GM18520 (cell line): ENCODE measurements around the gene CHD2.
"Not testable (repeated sequence)": the region's sequence is repeated elsewhere in the genome, so short reads cannot be mapped to it uniquely, and the experiment has no call there.

Experiments
- ATAC-seq: cut with Tn5 transposase; IDR thresholded peaks from one replicate; pipeline ENCODE4 v1.9.1; 2021; ENCODE audit not compliant: unreplicated experiment

The CHD2 gene

DNA sequence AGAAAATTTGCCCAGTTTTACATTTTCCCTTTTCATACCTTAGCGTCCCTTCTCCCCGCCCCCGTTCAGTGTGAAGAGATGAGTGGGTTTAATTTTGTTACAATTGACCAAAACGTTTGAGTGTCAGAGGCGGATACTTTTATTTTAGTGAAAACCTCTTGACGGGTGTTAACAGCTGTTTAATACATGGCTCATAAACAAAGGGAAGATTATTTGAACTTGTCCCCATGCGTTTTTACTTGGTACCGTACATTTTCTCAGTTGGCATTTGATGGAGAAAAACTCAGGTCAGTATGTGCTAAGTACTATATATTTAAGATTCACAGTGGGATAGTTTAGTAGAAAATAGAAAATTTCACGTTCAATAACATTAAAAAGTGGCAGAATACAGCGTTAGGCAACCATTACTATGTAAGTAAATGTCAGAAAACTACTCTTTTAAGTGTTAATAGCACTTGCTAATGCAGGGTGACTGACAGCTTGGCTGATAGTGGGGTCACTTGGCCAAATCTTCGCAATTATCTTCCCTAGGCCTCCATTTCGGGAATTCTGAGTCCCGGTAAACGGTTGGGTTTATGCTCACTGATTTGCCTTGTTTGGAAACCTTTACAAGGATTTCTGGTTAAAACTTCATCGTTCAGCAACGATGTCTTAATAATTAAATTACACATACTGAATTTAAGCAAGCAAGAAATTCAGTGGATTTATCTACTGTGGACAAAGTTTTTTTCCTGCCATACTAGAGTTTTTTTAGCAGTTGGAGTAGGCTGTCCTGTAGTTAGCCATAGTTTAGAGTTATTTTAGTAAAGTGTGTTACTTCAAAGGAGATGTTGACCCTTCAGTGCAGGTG is 4.8 kb downstream of the CHD2 start:
- ATAC-seq: no peak

DNA sequence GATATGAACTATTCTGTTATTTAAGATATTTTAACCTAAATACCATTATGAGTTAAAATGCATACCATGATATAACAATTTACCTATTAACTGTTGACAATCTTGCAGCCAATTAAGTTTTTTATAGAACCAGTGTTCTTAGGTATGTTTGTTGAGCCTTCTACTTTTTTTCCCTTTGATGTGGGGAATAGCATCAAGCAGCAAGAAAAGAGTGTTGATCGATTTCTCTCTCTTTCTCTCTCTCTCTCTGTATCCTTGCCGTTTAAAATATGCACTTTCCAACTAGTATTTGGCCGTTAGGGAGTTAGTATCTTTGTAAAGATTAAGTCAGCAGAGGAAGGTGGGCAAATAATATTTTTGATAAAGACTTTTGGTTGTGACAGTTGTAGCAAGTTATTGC is 5.9 kb downstream of the CHD2 start:
- no peak for ATAC-seq

DNA sequence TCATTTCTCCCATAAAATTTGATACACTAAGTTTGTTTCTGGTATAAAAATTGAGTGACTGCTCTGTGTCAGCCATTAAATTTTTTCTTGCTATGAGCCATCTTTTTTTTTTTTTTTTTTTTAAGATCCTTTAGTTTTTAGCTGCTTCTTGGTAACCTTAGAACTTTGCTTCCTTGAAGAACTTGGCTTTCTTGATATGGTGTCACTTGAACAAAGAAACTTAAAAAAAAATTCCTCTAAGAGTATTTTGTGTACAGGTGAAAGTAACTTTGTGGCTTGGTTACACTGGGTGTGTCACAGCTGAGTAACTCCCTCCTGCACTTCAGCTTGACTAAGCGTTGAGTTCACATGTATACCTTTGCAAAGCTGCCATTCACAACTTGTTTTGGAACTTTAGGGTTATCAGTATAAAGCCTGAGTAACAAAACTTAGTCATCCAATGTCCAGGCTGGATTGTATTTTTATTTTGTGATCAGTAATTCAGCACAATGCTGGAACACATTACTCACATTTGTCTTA is 6.5 kb downstream of the CHD2 start:
- peak; percentile 27 for ATAC-seq

DNA sequence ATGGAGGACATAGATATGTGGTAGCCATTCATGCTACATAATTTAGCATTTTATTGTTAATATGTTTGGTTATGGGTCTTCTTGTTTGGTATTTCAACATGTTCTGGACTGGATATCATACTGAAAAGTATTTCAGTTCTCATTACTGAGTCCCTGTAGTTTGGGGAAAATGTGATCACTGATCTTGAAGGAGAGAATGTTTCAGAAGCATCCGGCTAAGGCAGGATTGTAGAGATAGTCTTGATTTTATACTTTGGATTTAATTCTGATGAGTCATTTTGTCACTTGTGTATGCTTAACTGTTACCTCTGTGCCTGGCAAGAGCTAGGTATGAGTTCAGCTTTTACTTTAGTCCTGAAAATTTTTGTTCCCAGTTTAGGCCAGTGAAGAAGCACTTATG is 7.1 kb downstream of the CHD2 start:
- ATAC-seq: no peak

DNA sequence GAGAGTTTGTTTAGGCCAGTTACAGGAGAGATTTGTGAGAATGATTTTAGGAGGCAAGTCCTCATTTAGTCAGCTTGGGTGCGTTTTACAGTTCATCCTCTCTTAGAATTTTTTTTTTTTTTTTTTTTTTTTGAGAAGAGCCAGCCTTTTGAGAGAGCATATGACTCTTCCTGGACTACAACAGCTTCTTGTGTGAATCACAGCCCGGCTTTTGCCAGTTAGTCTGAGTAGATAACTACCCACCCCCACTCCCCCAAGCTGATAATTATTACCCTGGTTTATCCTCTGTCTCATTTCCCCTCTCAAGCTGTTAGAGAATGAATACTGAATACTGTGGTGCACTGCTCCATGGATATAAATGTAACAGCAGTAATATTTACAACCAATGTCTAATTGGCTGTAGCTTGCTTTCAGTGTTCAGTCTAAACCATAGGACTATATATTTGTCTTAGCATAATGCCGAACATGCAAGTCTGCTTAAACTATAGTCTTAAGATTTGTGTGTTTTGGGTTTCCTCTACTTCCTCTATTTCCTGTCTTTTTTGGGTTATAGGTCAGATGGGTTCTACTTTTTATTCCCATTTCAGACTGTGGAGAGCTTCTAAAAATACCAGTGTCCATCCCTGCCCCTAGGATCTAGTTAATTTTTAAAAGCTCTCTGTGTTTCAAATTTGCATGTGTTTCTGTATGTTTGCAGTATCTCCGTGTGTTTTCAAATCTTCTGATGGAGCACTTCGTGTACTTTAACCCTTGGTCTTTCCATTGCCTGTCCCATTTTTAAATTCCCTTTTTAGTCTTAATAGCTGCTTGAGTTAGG is 8.0 kb downstream of the CHD2 start:
- ATAC-seq: no peak

DNA sequence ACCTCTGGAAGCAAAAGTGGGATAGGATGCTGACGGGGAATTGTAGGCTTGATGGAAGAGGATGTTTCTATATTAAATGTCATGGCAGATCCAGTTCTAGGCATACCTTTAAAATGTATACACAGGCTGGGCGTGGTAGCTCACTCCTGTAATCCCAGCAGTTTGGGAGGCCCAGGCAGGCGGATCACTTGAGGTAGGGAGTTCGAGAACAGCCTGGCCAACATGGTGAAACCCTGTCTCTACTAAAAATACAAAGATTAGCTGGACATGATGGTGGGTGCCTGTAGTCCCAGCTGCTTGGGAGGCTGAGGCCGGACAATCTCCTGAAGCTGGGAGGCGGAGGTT is 8.6 kb downstream of the CHD2 start:
- ATAC-seq: no peak

DNA sequence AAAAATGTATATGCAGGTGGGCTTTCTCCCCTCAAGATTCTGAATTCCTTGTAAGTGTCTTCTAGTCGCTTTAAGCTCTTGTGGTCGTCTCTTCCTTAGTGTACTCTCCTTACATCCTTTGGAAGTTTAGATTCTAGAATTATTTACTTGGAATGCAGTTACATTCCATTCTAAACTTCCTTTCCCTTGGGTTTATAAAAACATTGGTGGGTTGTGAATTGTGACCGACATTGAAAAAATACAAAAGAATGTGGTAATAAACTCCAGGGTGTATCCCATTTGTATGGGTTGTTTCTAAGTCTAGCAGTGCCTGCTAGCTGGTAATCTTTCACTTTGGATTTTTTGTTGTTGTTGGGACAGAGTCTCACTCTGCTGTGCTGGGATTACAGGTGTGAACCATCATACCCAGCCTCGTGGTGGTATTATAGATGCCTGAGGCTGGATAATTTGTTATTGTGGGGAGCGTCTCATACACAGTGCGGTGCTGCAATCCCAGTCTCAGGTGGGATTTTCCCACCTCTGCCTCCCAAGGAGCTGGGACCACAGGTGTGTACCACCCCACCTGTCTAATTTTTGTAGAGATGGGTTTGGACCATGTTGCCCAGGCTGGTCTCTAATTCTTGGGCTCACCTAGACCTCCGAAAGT is 9.1 kb downstream of the CHD2 start:
- no peak for ATAC-seq

DNA sequence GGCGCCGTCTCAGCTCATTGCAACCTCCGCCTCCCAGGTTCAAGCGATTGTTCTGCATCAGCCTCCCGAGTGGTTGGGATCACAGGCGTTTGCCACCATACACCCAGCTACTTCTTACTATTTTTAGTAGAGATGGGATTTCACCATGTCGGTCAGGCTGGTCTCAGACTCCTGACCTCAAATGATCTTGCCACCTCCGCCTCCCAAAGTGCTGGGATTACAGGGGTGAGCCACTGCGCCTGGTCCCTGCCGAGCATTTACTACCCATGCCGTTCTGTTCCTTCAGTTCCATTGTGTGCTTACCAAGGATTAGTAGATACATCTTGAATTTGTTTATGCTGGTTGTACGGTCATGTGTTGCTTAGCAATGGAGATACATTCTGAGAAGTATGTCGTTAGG is 10.3 kb downstream of the CHD2 start:
- no peak for ATAC-seq

DNA sequence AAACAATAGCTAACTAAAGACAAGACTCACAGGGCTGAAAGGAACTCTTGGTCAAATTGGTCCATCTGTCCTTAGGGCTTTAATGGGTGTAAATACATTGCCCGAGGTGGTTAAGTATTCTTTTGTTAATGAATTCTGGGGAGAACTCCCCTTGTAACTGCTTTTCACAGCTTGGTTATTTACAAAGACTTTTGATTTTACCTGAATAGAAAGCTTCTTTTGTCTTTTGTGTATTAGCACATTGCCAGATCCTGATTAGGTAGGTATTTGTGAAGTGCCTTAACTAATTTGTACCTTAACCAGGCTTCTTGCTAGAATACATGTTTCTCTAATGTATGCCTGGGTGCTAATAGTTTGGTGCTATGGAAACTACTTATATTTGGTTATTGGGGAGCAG is 14.0 kb downstream of the CHD2 start:
- no peak for ATAC-seq

DNA sequence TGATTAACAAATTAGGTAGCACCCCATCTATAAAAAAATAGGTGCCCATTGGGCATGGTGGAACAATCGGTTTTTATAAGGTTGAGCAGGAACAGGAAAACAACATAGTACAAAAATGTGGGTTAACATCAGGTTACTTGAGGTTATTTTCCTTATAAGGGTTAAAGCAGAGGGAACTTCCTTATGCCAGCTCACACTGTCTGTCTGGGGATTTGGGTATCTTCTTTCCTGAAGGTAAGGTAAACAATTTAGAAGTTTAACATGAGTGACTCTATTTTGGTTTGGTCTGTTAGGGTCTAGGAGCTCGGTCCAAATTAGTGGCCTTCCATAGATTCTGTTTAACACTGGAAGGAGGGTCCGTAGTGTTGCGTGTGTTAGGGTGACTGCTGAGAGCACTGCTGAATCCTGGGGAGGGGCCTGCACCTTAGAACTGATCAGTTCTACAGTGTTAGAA is 14.7 kb downstream of the CHD2 start:
- ATAC-seq: no peak

DNA sequence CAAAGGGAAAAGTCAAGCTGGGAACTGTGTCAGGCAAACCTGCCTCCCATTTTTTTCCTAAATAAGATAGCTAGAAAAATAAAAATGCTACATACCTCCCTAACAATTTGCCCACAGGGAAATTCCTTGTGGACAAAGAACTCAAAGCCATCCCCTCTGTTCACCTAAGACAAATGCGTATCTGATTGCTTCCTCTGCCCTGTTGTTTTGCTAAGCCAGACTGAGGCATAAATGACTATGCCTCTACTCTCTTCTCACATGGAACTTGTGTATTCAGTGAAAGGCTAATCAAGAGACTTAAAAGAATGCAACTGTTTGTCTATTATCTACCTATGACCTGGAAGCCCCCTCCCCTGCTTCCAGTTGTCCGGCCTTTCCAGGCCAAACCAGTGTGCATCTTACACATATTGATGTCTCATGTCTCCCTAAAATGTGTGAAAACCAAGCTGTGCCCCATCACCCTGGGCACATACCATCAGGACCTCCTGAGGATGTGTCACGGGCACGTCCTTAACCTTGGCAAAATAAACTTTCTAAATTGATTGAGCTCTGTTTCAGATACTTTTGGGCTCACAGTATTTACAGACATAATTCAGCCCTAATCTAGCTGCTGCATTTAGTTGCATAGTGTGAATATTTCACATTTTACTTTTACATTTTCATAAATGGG is 15.8 kb downstream of the CHD2 start:
- ATAC-seq: no peak

DNA sequence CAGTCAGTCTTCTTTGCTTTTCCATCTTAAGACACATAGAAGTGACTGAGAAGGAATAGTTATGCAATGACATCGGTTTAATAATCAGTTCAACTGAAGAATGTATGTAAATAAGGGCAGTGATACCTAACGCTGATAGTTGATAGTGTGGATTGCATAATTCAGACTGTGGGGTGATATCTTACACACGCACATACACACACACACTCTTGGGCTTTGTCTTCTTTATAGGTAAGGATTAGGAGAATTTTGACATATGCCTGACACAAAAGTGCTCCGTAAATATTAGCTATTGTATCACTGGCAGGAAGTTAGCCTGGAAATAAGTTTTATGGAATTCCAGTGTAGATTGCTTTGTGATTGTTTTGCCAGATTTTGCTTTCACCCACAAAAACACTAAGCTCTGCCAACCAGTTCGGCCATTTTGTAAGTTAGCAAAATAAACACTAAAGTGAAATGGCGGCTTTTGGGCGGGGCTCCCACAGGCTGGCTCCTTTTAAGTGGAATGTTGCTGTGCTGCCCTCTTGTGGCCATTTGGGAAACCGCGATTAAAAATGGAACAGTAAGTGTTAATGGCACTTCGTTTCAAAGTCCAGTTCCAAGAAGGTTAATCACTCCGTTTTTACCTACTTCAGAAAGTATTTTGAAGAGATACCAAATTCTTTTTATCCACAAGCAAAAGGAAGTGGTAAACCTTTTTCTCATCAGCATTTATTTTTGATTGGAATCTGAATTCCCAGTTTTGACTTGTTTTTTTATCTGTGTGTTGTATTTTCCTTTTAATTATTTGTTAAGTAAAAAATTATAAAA is 17.7 kb downstream of the CHD2 start:
- peak; percentile 35 for ATAC-seq

DNA sequence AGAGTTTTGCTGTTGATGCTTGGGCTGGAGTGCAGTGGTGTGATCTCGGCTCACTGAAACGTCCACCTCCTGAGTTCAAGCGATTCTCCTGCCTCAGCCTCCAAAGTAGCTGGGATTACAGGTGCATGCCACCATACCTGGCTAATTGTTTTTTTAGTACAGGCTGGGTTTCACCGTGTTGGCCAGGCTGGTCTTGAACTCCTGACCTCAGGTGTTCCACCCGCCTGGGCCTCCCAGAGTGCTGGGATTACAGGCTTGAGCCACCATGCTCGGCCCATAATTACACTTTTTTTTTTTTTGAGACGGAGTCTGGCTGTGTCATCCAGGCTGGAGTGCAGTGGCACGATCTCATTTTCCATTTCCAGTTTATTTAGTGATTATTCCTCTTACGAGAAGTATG is 18.8 kb downstream of the CHD2 start:
- ATAC-seq: not testable (repeated sequence)

DNA sequence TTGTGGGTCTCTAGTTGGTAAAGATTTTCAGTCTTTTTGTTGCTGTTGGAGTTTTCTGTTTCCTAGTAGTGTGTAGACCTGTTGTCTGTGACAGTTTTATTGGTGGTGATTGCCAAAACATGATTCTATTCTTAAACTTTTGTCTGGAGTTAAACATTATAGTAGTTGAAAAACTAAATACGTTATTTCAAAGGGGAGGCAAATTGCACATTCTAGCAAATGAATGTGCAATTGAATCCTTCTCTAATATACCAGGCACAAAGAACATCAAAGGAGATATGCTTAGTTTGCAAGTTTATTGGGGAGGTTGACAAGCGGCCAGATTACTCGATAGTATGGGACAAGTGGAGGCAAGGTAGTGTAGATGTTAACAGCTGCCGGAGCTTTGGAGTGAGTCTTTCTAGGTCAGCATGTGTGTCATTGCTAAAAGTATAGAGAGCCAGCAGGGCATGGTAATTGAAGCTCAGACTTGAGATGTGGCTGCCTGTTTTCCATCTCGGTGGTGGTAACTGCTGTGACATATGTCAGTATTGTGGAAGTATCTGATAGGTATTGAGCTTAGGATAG is 20.6 kb downstream of the CHD2 start:
- ATAC-seq: no peak

DNA sequence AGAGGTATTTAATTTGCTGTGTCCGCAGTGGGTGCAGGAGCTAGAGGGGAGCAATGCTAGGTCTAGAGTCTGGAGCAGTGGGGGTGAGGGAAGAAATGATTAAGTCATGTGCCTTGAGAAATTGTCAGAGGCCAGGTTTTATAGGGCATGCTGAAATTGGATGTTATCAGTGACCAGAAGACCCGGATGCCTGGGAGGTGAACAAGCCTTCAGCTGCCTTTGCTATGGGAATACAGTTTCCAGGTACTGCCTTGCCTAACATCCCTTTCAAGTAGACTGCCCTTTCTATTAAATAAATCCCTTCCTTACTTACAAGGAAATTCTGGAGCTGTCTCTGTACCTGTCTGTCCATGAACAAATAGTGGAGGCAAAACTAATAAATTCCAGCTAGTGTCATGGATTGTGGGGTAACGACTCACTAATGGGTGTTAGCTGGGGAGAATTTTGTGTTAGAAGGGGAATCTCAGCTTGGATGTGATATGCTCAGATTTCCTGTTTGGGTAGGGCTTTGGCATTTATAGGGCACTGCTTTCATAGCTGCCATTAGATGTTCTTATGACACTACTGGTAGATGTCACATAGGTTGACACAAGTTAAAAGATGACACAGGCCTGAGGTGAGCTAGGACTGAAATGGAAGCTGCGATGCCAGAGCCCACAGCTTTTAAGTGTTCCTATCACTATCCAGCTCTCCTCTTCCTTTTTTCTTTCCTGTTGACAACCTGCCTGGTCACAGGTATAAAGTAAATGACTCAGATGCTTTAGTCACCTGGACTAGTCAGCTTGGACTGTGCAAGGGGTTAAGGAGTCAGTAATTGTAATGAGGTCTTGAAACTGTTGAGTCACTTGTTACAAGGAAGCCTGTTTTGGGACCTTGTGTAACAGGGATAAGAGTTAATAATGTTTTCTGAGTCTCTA is 21.3 kb downstream of the CHD2 start:
- ATAC-seq: no peak

DNA sequence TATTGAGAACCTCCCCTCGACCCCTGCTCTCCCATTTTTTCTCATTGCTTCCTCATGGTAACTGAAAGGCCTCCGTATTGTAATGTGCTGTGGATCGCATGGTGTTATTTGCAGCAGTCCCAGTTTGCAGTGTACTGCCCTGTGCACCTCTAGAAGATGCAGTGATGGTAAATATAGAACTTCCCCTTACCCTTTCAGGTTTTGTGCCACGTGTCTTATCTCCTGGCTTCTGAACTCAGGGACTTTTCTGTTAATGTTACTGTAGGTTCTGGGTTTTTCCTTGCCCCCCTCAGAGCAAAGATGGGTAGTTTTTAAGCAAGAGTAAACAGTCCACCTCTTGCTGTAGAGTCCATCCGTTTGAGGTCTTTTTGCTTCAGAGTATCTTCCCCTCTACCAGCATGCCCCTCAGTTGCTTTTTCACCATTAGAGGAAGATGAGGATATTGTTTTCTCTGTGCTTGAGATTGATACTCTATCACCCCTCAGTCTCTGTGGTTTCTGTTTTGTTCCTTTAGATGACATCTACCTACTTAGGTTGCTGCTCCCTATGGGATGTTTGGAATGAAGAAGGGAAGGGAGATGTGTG is 22.4 kb downstream of the CHD2 start:
- ATAC-seq: peak; percentile 39

DNA sequence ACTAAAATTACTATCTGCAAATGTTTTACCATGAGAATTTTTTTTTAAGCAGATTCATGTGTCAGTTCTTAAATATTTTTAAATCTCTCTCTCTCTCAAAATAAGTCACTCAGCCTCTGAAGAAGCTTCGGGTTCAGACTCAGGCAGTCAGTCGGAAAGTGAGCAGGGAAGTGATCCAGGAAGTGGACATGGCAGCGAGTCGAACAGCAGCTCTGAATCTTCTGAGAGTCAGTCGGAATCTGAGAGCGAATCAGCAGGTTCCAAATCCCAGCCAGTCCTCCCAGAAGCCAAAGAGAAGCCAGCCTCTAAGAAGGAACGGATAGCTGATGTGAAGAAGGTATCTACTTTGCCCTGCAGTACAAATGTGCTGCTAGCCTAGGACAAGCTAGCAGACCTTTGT is 24.1 kb downstream of the CHD2 start:
- ATAC-seq: no peak

DNA sequence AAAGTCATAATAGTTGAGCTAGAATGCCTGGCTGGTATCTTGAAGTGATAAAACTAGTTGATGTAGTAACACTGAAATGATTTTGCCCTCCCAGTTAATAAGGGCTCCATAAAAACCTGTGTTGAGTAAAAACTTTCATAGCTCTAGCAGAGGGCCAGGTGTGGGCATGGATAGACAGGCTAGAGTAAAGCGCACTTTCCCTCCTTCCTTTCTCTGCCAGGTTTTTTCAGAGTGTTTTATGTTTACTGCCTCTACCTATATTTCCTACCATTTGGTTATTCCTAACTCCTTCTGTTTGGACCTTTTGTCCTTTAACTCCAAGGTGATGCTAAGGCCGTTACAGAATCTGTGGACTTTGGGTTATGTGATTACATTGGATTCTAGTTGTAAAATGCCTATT is 25.3 kb downstream of the CHD2 start:
- no peak for ATAC-seq
